Osteocyte (in vitro differentiated cells): ENCODE data around the gene IRX1. TPM values are rescaled to one million over a fixed set of nuclear protein-coding genes. Genes with fewer than 3 reads are reported as not detected.

Experiments
- DNase-seq: peaks from one replicate; pipeline ENCODE4 v3.0.0; 2021; ENCODE audit warnings: mixed read lengths; ENCODE audit not compliant: unreplicated experiment; ENCODE audit errors: extremely low spot score
- H3K27ac Mint-ChIP-seq: one replicate; pipeline ENCODE4 v1.8.0; 2021; ENCODE audit warnings: mild to moderate bottlenecking, mixed read lengths; ENCODE audit not compliant: unreplicated experiment
- H3K27me3 Mint-ChIP-seq: one replicate; pipeline ENCODE4 v1.8.0; 2021; ENCODE audit warnings: mixed read lengths; ENCODE audit not compliant: unreplicated experiment
- H3K36me3 Mint-ChIP-seq: one replicate; pipeline ENCODE4 v1.8.0; 2021; ENCODE audit warnings: mixed read lengths; ENCODE audit not compliant: unreplicated experiment
- H3K4me1 Mint-ChIP-seq: one replicate; pipeline ENCODE4 v1.8.0; 2021; ENCODE audit warnings: mixed read lengths; ENCODE audit not compliant: unreplicated experiment
- H3K4me3 Mint-ChIP-seq: one replicate; pipeline ENCODE4 v1.8.0; 2021; ENCODE audit warnings: mild to moderate bottlenecking, moderate library complexity, mixed read lengths; ENCODE audit not compliant: unreplicated experiment
- H3K9me3 Mint-ChIP-seq: one replicate; pipeline ENCODE4 v1.8.0; 2021; ENCODE audit warnings: mixed read lengths; ENCODE audit not compliant: unreplicated experiment
- CTCF ChIP-seq: fragments of 200-600 bp; sonication (generic); IDR thresholded peaks from 2 replicates; pipeline ENCODE4 v1.5.0; 2021; ENCODE audit warnings: antibody characterized with exemption, mild to moderate bottlenecking, moderate library complexity
- total RNA-seq: library from RNA; stranded (reverse); gene quantifications from 2 replicates; pipeline ENCODE4 v1.2.1, GENCODE V29; 2021

The IRX1 gene
- total RNA-seq, 1 donor from 2014 or later: 11.8 TPM

GRCh38 chr5:3584724-3585531 lies 10.7 kb upstream of the IRX1 start:
- Mint-ChIP-seq H3K36me3 (no peaks in the 10 kb centered on the region), H3K9me3 (no peaks in the 10 kb centered on the region), H3K27ac (no peak overlapping the region), H3K27me3 (peaks cover 22% of the 10 kb centered on the region), H3K4me3 (no peak overlapping the region), H3K4me1 (no peaks in the 10 kb centered on the region)
- no peak for DNase-seq
- no peak for TF ChIP-seq CTCF

- H3K4me3 Mint-ChIP-seq: peak overlapping the region; percentile 33
- H3K27me3 Mint-ChIP-seq: peaks cover 38% of the 10 kb centered on the region
- no peak overlapping the region for H3K27ac Mint-ChIP-seq
- DNase-seq: no peak
- peaks cover 3% of the 10 kb centered on the region for H3K36me3 Mint-ChIP-seq
- no peak for TF ChIP-seq CTCF
- H3K9me3 Mint-ChIP-seq: no peaks in the 10 kb centered on the region
- H3K4me1 Mint-ChIP-seq: peaks cover 15% of the 10 kb centered on the region
Measured at GRCh38 chr5:3590161-3590966, 5.3 kb upstream of the IRX1 start.

- no peak for TF ChIP-seq CTCF
- H3K36me3 Mint-ChIP-seq: peaks cover 3% of the 10 kb centered on the region
- DNase-seq: no peak
- peaks cover 15% of the 10 kb centered on the region for H3K4me1 Mint-ChIP-seq
- no peak overlapping the region for H3K27ac Mint-ChIP-seq
- H3K27me3 Mint-ChIP-seq: peaks cover 38% of the 10 kb centered on the region
- H3K9me3 Mint-ChIP-seq: no peaks in the 10 kb centered on the region
- H3K4me3 Mint-ChIP-seq: peak overlapping the region; percentile 33
Measured at GRCh38 chr5:3590967-3591900, 4.4 kb upstream of the IRX1 start.

- H3K36me3 Mint-ChIP-seq: peaks cover 3% of the 10 kb centered on the region
- peaks cover 15% of the 10 kb centered on the region for H3K4me1 Mint-ChIP-seq
- H3K4me3 Mint-ChIP-seq: no peak overlapping the region
- DNase-seq: no peak
- H3K9me3 Mint-ChIP-seq: no peaks in the 10 kb centered on the region
- H3K27ac Mint-ChIP-seq: no peak overlapping the region
- peaks cover 38% of the 10 kb centered on the region for H3K27me3 Mint-ChIP-seq
- TF ChIP-seq CTCF: no peak
Measured at GRCh38 chr5:3592298-3592697, 3.3 kb upstream of the IRX1 start.
